Measurements from ENCODE around the gene TMEM170A. TPM values are rescaled to one million over a fixed set of nuclear protein-coding genes. Genes with fewer than 3 reads are reported as not detected.
"Not testable (repeated sequence)": the region's sequence is repeated elsewhere in the genome, so short reads cannot be mapped to it uniquely, and the experiment has no call there.

TMEM170A gene
- polyA plus RNA-seq, 2 donors = 5.0 to 5.2 TPM

- no peak overlapping the region for H3K4me3 ChIP-seq (ENCODE audit: low read depth in 1 of 2, low read length in 2 of 2)
- H3K4me1 ChIP-seq (ENCODE audit: control insufficient read depth in 2 of 2, insufficient read depth in 2 of 2, low read length in 1 of 2) = no peaks in the 10 kb centered on the region
- no peak overlapping the region for H3K27ac ChIP-seq (ENCODE audit: low read depth in 2 of 2, low read length in 1 of 2)
- no peaks in the 10 kb centered on the region for H3K9me3 ChIP-seq (ENCODE audit: control insufficient read depth in 2 of 2, insufficient read depth in 1 of 2, low read depth in 1 of 2, low read length in 1 of 2)
- 13 to 14% methylated on average over 10 of the region's 10 CpGs for WGBS, 2 donors
- H3K36me3 ChIP-seq (ENCODE audit: control insufficient read depth in 2 of 2, insufficient read depth in 2 of 2, low read length in 1 of 2) = no peaks in the 10 kb centered on the region
- no peaks in the 10 kb centered on the region for H3K27me3 ChIP-seq (ENCODE audit: control insufficient read depth in 1 of 2, insufficient read depth in 2 of 2, low read length in 2 of 2)
Measured at GRCh38 chr16:75471723-75472633, 7.5 kb upstream of the TMEM170A start.

DNA sequence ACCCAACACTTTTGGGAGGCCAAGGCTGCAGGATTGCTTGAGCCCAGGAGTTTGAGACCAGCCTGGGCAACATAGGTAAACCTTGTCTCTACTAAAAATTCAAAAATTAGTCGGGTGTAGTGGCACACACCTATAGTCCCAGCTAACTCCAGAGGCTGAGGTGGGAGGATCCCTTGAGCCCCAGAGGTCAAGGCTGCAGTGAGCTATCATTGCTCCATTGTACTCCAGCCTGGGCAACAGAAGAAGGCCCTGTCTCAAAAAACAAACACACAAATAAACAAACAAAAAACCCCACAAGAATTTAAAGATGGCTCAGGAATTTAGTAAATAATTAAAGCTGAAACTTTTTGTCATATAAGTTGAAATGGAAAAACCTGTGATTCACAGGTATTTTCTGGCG, 2.3 kb upstream of the TMEM170A start:
- H3K4me1 ChIP-seq (ENCODE audit: control insufficient read depth in 2 of 2, insufficient read depth in 2 of 2, low read length in 1 of 2) = no peaks in the 10 kb centered on the region
- no peak overlapping the region for H3K4me3 ChIP-seq (ENCODE audit: low read depth in 1 of 2, low read length in 2 of 2)
- H3K9me3 ChIP-seq (ENCODE audit: control insufficient read depth in 2 of 2, insufficient read depth in 1 of 2, low read depth in 1 of 2, low read length in 1 of 2) = no peaks in the 10 kb centered on the region
- no peaks in the 10 kb centered on the region for H3K27me3 ChIP-seq (ENCODE audit: control insufficient read depth in 1 of 2, insufficient read depth in 2 of 2, low read length in 2 of 2)
- 79 to 83% methylated on average over 2 of the region's 2 CpGs for WGBS, 2 donors
- no peaks in the 10 kb centered on the region for H3K36me3 ChIP-seq (ENCODE audit: control insufficient read depth in 2 of 2, insufficient read depth in 2 of 2, low read length in 1 of 2)
- no peak overlapping the region for H3K27ac ChIP-seq (ENCODE audit: low read depth in 2 of 2, low read length in 1 of 2)

DNA sequence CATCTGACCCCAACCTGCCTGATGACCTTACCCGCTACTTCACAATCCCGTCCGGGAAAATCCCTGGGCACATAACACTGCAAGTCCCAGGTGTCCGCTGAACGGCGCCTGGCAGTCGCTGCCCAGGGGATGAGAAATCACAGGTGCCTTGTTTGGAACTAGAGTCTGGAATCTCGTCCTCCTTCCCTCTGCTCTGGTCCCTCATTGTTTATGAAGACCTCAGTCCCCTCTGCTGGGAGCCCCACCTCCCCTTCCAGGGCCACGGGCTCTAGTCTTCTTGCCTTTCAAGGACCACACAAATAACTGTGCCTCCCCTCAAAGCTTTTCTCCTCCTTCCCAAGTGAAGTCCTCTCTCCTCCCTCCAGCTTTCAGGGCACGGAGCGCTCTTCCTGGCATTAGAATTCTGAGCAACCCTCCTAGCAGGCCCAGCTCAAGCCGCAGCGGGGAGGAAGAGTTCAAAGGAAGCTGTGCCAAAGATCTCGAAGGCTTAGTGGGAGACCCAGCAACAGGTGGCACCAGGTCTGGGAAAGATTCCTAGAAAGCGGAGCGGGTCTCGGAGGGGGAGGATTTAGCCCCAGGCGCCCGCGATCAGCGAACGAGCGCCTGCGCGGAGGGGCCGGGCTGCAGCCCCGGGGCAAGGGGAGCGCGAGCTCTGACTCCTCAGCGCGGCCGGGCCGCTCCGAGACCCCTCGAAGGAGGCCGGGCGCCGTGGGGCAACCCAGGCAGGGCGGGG, 934 bp downstream of the TMEM170A start:
- WGBS, 2 donors = 2% methylated on average over 31 to 39 of the region's 39 CpGs
- not testable (repeated sequence) for H3K36me3 ChIP-seq (ENCODE audit: control insufficient read depth in 2 of 2, insufficient read depth in 2 of 2, low read length in 1 of 2); H3K27me3 ChIP-seq (ENCODE audit: control insufficient read depth in 1 of 2, insufficient read depth in 2 of 2, low read length in 2 of 2); H3K4me1 ChIP-seq (ENCODE audit: control insufficient read depth in 2 of 2, insufficient read depth in 2 of 2, low read length in 1 of 2); H3K9me3 ChIP-seq (ENCODE audit: control insufficient read depth in 2 of 2, insufficient read depth in 1 of 2, low read depth in 1 of 2, low read length in 1 of 2)
- Histone ChIP-seq H3K27ac (ENCODE audit: low read depth in 2 of 2, low read length in 1 of 2) (peak overlapping the region; percentile 95 to 97), H3K4me3 (ENCODE audit: low read depth in 1 of 2, low read length in 2 of 2) (peak overlapping the region; percentile 65 to 90)

- H3K9me3 ChIP-seq (ENCODE audit: control insufficient read depth in 2 of 2, insufficient read depth in 1 of 2, low read depth in 1 of 2, low read length in 1 of 2) = no peaks in the 10 kb centered on the region
- H3K36me3 ChIP-seq (ENCODE audit: control insufficient read depth in 2 of 2, insufficient read depth in 2 of 2, low read length in 1 of 2) = no peaks in the 10 kb centered on the region
- no peak overlapping the region for H3K4me3 ChIP-seq (ENCODE audit: low read depth in 1 of 2, low read length in 2 of 2)
- H3K4me1 ChIP-seq (ENCODE audit: control insufficient read depth in 2 of 2, insufficient read depth in 2 of 2, low read length in 1 of 2) = peaks cover 0 to 2% of the 10 kb centered on the region in 2 donors
- H3K27me3 ChIP-seq (ENCODE audit: control insufficient read depth in 1 of 2, insufficient read depth in 2 of 2, low read length in 2 of 2) = no peaks in the 10 kb centered on the region
- 7 to 14% methylated on average over 2 of the region's 2 CpGs for WGBS, 2 donors
- H3K27ac ChIP-seq (ENCODE audit: low read depth in 2 of 2, low read length in 1 of 2) = no peak overlapping the region
Measured at GRCh38 chr16:75462806-75463205, 1.7 kb downstream of the TMEM170A start.

GRCh38 chr16:75461575-75461974, 2.9 kb downstream of the TMEM170A start:
- Histone ChIP-seq H3K36me3 (ENCODE audit: control insufficient read depth in 2 of 2, insufficient read depth in 2 of 2, low read length in 1 of 2) (no peaks in the 10 kb centered on the region), H3K27ac (ENCODE audit: low read depth in 2 of 2, low read length in 1 of 2) (no peak overlapping the region), H3K27me3 (ENCODE audit: control insufficient read depth in 1 of 2, insufficient read depth in 2 of 2, low read length in 2 of 2) (no peaks in the 10 kb centered on the region), H3K4me1 (ENCODE audit: control insufficient read depth in 2 of 2, insufficient read depth in 2 of 2, low read length in 1 of 2) (peaks cover 0 to 2% of the 10 kb centered on the region in 2 donors), H3K9me3 (ENCODE audit: control insufficient read depth in 2 of 2, insufficient read depth in 1 of 2, low read depth in 1 of 2, low read length in 1 of 2) (no peaks in the 10 kb centered on the region), H3K4me3 (ENCODE audit: low read depth in 1 of 2, low read length in 2 of 2) (no peak overlapping the region)
- WGBS, 2 donors = 55 to 64% methylated on average over 2 of the region's 2 CpGs

GRCh38 chr16:75460446-75460845, 4.0 kb downstream of the TMEM170A start:
- Histone ChIP-seq H3K27ac (ENCODE audit: low read depth in 2 of 2, low read length in 1 of 2) (no peak overlapping the region), H3K4me3 (ENCODE audit: low read depth in 1 of 2, low read length in 2 of 2) (no peak overlapping the region), H3K27me3 (ENCODE audit: control insufficient read depth in 1 of 2, insufficient read depth in 2 of 2, low read length in 2 of 2) (no peaks in the 10 kb centered on the region), H3K9me3 (ENCODE audit: control insufficient read depth in 2 of 2, insufficient read depth in 1 of 2, low read depth in 1 of 2, low read length in 1 of 2) (no peaks in the 10 kb centered on the region), H3K4me1 (ENCODE audit: control insufficient read depth in 2 of 2, insufficient read depth in 2 of 2, low read length in 1 of 2) (peaks cover 0 to 2% of the 10 kb centered on the region in 2 donors), H3K36me3 (ENCODE audit: control insufficient read depth in 2 of 2, insufficient read depth in 2 of 2, low read length in 1 of 2) (no peaks in the 10 kb centered on the region)
- WGBS, 2 donors = 24 to 27% methylated on average over 1 of the region's 1 CpG

- H3K4me1 ChIP-seq (ENCODE audit: control insufficient read depth in 2 of 2, insufficient read depth in 2 of 2, low read length in 1 of 2) = peaks cover 0 to 2% of the 10 kb centered on the region in 2 donors
- no peak overlapping the region for H3K27ac ChIP-seq (ENCODE audit: low read depth in 2 of 2, low read length in 1 of 2)
- WGBS, 2 donors = 94 to 96% methylated on average over 4 of the region's 4 CpGs
- no peak overlapping the region for H3K4me3 ChIP-seq (ENCODE audit: low read depth in 1 of 2, low read length in 2 of 2)
- no peaks in the 10 kb centered on the region for H3K36me3 ChIP-seq (ENCODE audit: control insufficient read depth in 2 of 2, insufficient read depth in 2 of 2, low read length in 1 of 2)
- no peaks in the 10 kb centered on the region for H3K9me3 ChIP-seq (ENCODE audit: control insufficient read depth in 2 of 2, insufficient read depth in 1 of 2, low read depth in 1 of 2, low read length in 1 of 2)
- H3K27me3 ChIP-seq (ENCODE audit: control insufficient read depth in 1 of 2, insufficient read depth in 2 of 2, low read length in 2 of 2) = no peaks in the 10 kb centered on the region
Measured at GRCh38 chr16:75459691-75460090, 4.8 kb downstream of the TMEM170A start.

GRCh38 chr16:75458439-75458838, 6.0 kb downstream of the TMEM170A start:
- Histone ChIP-seq H3K4me3 (ENCODE audit: low read depth in 1 of 2, low read length in 2 of 2) (no peak overlapping the region), H3K4me1 (ENCODE audit: control insufficient read depth in 2 of 2, insufficient read depth in 2 of 2, low read length in 1 of 2) (peaks cover 2% of the 10 kb centered on the region in 2 donors), H3K36me3 (ENCODE audit: control insufficient read depth in 2 of 2, insufficient read depth in 2 of 2, low read length in 1 of 2) (no peaks in the 10 kb centered on the region), H3K9me3 (ENCODE audit: control insufficient read depth in 2 of 2, insufficient read depth in 1 of 2, low read depth in 1 of 2, low read length in 1 of 2) (no peaks in the 10 kb centered on the region), H3K27me3 (ENCODE audit: control insufficient read depth in 1 of 2, insufficient read depth in 2 of 2, low read length in 2 of 2) (no peaks in the 10 kb centered on the region), H3K27ac (ENCODE audit: low read depth in 2 of 2, low read length in 1 of 2) (no peak overlapping the region)
- WGBS, 2 donors = 96 to 98% methylated on average over 2 of the region's 2 CpGs

- Histone ChIP-seq H3K9me3 (ENCODE audit: control insufficient read depth in 2 of 2, insufficient read depth in 1 of 2, low read depth in 1 of 2, low read length in 1 of 2) (no peaks in the 10 kb centered on the region), H3K4me3 (ENCODE audit: low read depth in 1 of 2, low read length in 2 of 2) (no peak overlapping the region), H3K4me1 (ENCODE audit: control insufficient read depth in 2 of 2, insufficient read depth in 2 of 2, low read length in 1 of 2) (peaks cover 2% of the 10 kb centered on the region in 2 donors), H3K27me3 (ENCODE audit: control insufficient read depth in 1 of 2, insufficient read depth in 2 of 2, low read length in 2 of 2) (no peaks in the 10 kb centered on the region), H3K36me3 (ENCODE audit: control insufficient read depth in 2 of 2, insufficient read depth in 2 of 2, low read length in 1 of 2) (no peaks in the 10 kb centered on the region), H3K27ac (ENCODE audit: low read depth in 2 of 2, low read length in 1 of 2) (no peak overlapping the region)
- 71 to 83% methylated on average over 4 of the region's 4 CpGs for WGBS, 2 donors
Measured at GRCh38 chr16:75458029-75458428, 6.5 kb downstream of the TMEM170A start.
